Middle frontal gyrus (tissue), 1 donor: ENCODE data around the gene SLC25A23.
"Not testable (repeated sequence)": the region's sequence is repeated elsewhere in the genome, so short reads cannot be mapped to it uniquely, and the experiment has no call there.

Experiments used
- DNase-seq: peaks from one replicate; pipeline ENCODE4 v3.0.0-alpha.2; 2015; ENCODE audit warnings: low spot score; ENCODE audit errors: extremely low spot score

Gene SLC25A23

DNA sequence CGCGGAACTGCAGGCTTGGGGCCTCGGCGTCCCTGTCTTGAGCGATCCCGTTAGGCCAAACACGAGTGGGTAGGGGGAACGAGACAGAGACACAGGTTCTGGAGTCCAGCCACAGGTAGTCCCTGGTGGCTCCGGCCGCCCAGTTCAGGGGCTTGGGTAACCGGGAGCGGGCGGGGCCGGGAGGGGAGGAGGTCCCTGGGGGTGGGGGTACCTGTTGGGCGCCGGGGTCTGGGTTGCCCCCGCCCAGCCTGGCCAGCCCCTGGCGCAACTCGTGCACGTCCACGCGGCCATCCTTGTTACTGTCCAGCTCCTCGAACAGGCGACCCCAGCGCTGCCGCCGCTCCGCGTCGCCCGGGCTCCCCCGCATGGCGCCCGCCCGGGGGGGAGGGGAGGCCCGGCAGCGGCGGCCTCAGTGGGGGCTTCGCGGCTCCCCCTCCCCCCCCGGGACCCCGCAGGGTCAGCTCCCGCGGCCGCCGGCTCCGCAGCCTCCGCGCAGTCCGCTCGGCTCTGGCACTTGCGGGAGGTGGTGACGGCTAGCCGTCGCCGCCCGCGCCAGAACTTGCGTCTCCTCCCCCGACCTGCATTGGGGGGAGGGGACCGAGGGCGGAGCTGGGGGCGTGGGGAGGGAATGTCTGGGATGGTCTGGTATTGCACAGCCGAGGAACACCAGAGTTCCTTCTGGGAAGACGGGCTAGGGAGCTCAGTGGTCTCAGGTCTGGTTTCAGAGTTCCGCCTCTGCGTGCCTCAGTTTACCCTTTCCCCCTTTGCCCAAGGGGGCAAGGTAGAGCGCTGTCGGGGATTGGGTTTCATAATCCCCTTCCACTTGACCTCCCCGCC lies at the start of gene SLC25A23:
Gene SLC25A23, minus strand, starts transcription at position 531 of the 837 bp plus-strand sequence. Its CDS starts 164 bp downstream, at position 367.
- peak; percentile 49 for DNase-seq

DNA sequence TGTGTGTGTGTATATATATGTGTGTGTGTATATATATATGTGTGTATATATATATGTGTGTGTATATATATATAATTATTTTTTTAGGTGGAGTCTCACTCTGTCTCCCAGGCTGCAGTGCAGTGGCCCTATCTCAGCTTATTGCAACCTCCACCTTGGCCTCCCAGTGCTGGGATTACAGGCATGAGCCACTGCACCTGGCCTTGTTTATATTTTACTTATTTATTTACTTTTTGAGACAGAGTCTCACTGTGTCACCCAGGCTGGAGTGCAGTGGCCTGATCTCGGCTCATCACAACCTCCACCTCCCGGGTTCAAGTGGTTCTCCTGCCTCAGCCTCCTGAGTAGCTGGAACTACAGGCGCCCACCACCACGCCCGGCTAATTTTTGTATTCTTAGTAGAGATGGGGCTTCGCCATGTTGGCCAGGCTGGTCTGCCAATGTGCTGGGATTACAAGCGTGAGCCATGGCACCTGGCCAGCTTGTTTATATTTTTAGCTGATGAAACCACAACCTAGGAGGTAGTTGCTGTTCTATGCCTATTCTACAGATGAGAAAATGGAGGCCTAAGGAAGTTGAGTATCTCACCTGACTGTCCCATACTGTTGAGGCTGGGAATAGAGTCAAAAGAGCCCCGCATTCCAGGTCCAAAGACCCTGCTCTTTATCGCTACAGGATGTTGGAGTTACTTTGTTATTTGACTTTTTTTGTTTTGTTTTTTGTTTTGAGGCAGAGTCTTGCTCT lies 48.6 kb upstream of the SLC25A23 start:
- not testable (repeated sequence) for DNase-seq

DNA sequence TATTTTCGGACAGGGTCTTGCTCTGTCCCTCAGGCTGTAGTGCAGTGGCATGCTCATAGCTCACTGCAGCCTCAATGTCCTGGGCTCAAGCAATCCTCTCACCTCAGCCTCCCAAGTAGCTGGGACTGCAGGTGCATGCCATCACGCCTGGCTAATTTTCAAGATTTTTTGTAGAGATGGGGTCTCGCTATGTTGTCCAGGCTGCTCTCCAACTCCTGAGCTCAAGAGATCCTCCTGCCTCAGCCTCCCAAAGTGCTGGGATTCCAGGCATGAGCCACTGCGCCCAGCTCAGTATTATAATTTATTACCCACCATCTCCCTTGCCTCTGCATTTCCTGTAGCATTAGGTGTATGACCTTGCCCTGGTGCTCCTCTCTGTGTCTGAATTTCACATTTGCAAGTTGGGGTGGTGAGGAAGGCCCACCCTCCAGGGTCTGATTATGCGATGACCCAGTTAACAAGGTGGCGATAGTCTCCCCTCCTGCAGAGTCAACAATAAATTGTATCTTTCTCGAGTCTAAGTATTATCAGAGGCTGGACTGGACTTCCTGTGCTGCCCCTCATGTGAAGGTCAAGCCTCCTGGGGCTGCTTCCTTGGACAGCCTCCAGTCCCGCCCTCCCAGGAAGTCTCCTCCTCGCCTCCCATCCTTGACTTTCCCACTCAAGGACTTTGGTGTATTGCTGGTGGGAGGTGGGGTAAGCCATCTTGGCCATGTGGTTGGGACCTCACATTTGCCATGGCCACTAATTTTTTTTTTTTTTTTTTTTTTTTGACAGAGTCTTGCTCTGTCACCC lies 44.0 kb upstream of the SLC25A23 start:
- no peak for DNase-seq

DNA sequence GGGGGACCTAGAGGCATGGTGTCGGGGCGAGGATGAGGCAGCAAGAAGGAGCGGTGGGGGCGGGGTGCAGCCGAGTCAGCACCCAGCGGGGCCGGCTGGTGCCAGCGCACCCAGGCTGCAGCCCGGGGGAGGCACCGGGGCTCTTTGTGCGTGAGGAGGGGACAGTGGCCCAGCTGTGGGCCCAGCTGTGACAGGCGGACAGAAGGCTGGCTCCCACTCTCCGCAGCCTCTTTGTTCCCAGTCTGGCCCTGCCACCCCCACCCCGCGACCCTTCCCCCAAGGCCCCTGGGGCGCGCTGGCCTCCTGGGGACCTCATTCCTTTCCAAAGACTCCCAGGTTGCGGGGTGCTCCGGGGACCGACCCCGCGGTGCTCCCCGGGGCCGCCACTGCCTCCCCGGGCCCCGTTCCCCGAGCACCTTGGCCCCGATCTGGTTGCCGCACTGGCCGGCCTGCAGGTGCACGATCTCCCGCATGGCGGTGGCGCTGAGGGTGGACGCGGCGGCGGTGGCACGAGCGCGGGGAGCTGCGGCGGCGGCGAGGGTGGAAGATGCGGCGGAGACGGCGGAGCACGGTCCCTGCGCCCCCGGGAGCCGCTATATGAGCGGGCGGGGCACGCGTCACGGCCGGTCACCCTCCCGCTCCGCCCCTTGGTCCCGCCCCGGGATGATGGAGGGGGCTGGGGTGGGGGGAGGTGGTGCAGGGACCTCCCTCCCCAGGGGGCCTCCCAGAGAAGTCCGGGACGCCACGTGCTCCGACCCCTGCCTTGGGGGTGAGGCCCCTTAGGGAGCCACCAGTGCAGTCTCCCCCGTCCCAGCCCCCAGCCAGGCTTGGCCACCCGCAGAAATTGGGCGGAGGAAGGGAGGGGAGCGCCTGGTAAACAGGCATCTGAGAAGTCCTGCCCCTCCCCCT lies 42.4 kb upstream of the SLC25A23 start, which contains the start of gene TUBB4A:
Gene TUBB4A, minus strand, starts transcription at position 570 of the 909 bp plus-strand sequence. Its CDS starts 97 bp downstream, at position 473.
- peak; percentile 70 for DNase-seq

DNA sequence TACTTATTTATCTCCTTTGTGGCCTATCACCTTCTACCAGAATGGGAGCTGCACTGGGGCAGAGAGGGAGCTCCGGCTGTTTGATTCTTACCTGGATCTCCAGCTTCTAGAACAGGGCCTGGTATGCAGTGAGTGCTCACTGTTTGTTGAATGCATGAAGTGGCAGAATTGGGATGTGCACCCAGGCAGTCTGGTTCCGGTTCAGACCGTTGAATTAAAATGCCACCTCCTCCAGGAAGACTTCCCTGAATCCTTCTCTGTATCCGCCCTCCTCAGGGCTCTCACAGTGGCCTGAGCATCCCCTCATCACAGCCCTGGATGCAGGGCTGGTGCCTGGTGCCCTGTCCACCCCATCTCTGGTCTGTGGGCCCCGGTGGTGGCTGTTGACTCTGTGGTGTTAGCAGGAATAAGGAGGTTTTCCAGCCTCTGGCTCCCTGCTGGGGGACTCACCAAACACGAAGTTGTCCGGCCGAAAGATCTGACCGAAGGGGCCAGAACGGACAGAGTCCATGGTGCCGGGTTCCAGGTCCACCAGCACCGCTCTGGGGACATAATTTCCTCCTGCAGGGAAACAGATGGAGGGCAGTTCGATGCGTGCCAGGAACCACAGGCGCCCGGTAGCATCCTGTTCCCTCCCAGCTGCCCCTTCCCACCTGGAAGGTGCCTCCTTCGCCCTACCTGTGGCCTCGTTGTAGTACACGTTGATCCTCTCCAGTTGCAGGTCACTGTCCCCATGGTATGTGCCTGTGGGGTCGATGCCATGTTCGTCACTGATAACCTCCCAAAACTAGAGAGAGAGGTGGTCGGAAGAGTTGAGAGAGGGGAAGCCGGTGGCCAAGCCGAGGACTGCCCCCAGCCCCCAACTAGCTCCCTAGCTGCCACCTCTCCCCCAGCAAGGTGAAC lies 41.5 kb upstream of the SLC25A23 start:
- DNase-seq: no peak

DNA sequence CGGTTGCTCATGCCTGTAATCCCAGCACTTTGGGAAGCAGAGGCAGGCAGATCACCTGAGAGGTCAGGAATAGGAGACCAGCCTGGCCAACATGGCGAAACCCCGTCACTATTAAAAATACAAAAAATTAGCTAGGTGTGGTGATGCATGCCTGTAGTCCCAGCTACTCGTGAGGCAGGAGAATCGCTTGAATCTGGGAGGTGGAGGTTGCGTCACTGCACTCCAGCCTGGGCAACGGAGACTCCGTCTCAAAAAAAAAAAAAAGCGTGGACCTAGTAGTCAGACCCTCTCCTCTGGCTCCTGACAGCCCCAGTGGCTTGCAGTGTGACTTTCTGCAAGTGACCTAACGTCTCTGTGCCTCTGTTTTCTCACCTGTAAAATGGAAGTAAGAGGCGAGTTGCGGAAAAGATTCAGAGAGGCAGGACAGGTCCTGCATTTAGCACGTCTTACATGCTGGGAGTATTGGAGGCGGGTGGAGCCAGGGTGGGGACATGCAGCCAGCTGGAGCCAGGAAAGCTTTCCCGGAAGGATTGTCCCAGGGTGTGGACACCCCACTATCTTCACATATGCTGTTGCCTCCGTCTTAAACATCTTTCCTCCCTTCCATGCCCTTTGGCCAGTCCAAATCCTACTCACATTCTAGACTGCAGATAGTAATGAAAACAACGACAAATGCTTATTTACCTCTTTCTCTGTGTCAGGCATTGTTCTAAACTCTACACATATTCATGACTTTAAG lies 39.6 kb upstream of the SLC25A23 start:
- no peak for DNase-seq

DNA sequence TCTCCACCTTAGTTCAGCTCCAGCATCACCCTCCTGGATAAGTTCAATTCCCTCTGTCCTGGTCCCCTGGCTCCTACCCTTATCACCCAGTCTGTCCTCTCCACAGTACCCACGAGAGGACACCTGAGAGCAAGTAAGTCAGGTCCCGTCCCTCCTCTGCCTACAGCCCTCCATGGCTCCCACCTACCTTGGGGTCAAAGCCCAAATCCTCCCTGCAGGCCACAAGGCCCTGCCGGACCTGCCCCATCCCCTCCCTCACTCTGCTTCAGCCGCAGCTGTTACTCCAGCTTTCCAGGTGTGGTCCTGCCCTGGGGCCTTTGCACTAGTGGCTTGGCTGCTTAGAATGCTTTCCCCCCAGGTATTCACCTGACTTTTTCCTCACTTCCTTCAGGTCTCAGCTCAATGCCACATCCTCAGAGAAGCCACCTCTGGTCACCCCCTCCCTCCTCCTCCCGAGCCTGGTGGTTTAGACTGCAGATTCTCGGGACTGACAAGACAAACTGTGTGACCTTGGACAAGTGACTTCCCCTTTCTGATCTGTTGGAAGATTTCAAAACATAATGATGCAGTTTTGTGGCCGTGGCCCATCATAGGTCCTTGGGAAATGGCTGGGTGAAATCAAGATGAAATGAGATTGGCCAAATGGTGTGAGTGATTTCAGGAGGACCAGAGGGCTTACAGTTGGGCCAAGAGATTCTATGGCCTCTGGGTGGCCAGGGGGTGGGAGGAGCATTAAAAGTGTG lies 38.9 kb upstream of the SLC25A23 start:
- DNase-seq: no peak

DNA sequence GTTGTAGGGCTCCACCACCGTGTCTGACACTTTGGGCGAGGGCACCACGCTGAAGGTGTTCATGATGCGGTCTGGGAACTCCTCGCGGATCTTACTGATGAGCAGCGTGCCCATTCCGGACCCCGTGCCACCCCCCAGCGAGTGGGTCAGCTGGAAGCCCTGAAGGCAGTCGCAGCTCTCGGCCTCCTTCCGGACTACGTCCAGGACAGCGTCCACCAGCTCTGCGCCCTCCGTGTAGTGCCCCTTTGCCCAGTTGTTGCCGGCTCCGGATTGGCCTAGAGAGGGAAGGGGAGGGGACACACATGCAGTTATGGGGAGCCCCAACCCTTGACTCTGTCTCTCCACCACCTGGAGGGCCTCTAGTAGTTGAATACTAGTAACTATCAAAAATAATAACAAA lies 36.4 kb upstream of the SLC25A23 start:
- no peak for DNase-seq

DNA sequence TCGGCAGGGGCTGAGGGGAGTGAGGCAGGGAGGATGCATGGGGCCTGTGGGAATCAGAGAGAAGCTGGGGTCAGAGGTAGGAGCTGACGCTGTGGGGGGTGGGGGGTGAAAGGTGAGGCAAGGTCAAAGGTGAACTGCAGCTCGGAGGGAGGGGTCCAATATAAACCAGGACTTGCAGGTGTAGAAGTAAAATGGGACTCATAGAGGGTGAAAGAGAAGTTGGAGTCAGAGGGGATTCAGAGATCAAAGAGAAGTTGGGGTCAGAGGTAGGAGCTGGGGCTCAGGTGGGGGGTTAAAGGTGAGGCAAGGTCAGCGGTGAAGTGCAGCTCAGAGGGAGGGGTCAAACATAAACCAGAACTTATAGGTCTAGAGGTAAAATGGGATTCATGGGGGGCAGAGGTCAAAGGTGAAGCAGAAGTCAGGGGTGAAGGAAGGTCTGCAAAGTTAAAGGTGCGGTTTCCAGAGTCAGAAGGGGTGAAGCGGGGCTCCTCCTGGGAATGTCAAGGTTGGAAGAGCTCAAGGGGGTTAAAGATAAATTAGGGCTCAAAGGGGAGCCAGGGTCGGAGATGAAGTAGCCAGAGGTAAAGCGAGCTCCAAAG lies 34.9 kb upstream of the SLC25A23 start:
- no peak for DNase-seq

DNA sequence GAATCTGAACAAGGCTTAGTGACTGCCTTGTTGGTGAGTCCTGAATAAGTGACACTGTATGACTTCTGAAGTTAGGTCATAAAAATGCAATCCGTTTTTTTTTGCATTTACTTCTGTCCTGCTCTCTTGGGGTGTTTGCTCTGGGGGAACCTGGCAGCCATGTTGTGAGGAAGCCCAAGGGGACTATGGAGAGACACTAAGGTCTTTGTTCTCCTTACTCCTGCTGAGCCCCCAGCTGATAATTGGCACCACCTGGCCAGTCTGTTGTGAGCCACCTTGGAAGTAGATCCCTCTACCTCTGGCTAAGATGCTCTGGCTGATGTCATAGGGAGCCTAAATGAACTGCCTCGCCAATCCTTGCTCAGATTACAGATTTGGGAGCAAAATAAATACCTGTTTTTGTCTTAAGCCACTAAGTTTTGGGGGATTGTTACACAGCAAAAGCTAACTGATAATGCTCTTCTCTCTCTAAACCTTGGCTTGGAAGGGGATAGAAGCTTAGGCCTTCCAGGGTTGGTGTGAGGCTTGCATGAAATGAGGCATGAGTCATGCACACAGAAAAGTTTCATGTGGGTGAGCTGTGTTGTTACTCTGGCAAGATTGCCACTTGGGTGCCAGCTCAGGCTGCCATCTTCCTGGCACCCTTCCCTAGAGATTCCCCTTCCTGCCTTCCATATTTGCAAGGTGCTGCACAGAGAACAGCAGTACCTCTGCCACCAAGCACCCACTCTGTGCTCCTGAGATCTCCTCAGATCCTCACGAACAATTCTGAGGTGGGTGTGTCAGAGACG lies 32.4 kb upstream of the SLC25A23 start:
- no peak for DNase-seq

DNA sequence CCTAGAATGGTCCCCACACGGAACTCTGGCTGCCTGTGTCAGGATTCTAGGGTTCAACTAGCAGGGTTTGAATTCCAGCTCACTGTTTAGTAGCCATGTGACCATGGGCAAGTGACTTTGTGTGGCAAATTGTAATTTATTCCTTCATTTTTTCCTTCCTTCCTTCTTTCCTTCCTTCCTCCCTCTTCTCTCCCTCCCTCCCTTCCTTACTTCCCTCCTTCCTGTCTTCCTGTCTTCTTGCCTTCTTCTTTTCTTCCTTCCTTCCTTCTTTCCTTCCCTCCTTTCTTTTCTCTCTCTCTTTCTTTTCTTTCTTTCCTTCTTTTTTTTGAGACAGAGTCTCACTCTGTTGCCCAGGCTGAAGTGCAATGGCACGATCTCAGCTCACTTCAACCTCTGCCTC lies 30.5 kb upstream of the SLC25A23 start:
- no peak for DNase-seq

DNA sequence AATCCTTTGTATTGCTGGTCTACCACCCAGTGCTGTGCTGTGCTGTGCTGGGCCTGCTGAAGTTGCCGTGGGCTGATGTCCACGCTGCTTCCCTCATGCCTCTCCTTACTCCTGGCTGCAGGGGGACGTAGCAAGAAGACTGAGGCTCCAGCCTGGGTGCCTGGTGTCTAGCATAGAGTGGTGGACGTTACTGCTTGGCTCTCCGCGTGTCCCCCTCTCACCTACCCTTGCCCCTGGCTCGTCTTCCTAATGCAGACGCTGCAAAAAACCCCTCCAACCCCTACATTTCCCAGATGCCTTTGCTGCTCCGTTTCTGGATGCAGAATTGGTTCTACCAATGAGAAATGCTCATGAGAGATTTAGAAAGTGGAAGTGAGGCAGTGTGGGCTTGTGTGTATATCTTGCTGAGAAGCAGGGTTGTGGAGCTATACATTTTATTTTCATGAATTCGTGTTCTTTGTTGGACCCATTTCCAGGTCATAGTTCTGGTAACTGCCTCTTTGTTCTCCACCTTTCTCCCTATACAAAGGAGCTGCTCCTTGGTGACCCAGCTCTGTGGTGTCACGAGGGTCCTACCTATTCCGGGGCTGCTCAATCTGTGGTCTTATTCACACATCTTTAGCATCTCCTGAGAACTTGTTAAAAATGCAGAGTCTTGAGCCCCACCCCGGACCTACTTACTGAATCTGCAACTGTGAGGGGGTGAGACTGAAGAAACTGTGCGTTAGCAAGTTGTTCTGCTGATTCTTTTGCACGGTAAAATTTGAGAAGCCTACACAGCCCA lies 29.9 kb upstream of the SLC25A23 start:
- no peak for DNase-seq

DNA sequence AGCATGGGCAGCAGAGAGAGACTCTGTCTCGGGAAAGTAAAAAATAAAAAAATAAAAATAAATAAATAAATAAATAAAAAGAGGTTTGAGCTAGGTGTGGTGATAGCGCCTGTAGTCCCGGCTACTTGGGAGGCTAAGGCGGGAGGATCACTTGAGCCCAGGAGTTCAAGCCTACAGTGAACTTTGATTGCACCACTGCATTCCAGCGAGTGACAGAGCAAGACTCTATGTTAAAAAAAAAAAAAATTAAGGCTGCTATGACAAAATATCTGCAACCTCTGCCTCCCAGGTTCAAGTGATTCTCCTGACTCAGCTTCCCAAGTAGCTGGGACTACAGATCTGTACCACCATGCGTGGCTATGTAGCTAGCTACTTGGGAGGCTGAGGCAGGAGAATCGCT lies 25.2 kb upstream of the SLC25A23 start:
- DNase-seq: no peak

DNA sequence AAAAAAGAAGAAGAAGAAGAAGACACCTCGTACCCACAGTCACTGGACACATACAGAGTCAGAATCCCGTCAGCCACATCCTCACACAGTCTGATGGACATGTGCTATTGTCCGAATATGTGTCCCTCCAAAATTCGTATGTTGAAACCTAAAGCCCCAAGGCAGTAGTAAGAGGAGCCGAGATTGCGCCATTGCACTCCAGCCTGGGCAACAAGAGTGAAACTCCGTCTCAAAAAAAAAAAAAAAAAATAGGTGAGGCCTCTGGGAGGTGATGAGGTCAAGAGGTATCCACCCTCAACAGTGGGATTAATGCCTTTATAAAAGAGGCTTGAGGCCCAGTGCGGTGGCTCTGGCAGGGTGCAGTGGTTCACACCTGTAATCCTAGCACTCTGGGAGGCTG lies 24.6 kb upstream of the SLC25A23 start:
- DNase-seq: no peak

DNA sequence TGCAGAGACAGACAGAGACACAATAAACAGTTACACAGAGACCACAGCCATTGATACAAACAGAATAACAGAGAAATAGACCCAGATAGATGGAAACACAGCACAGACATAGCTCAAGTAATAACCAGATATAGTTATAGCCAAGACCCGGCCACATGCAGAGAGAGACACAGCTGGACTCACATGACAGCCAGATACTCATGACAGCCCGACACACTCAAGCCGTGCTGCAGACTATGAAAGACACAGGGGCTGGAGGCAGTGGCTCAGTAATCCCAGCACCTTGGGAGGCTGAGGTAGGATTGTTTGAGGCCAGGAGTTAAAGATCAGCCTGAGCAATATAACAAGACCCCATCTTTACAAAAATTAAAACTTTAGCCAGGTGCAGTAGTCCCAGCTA lies 23.6 kb upstream of the SLC25A23 start:
- DNase-seq: no peak

DNA sequence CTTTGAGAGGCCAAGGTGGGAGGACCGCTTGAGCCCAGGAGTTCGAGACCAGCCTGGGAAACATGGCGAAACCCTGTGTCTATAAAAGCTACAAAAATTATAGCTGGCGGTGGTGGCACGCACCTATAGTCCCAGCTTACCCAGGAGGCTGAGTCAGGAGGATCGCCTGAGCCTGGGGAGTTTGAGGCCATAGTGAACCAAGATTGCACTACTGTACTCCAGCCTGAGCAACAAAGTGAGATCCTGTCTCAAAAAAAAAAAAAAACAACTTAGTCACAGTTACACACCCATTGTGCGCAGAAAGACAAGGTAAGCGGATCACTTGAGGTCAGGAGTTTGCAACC lies 22.7 kb upstream of the SLC25A23 start:
- no peak for DNase-seq
